WTC11 (cell line): ENCODE measurements around the gene WASF3. TPM values are rescaled to one million over a fixed set of nuclear protein-coding genes. Genes with fewer than 3 reads are reported as not detected.

ENCODE experiments used
- ATAC-seq: fragments of 200-7000 bp; cut with Tn5 transposase; 2 replicates; pipeline ENCODE4 v1.10.0; 2021; ENCODE audit warnings: mild to moderate bottlenecking, moderate library complexity
- CTCF ChIA-PET: fragments of 300-600 bp; sonication (Branson Sonifier 250); formaldehyde crosslinking; loops from one replicate; lab custom pipeline; 2021; ENCODE audit warnings: antibody characterized with exemption; lab: Charles Lee
- POLR2A ChIA-PET: fragments of 350-600 bp; sonication (Branson Sonifier 250); formaldehyde crosslinking; loops from one replicate; lab custom pipeline; 2021; ENCODE audit warnings: antibody characterized with exemption; lab: Charles Lee
- DNase-seq: peaks from one replicate; pipeline ENCODE4 v3.0.0; 2021; ENCODE audit warnings: low spot score
- H3K27ac Mint-ChIP-seq: 2 replicates; pipeline ENCODE4 v1.8.0; 2021; ENCODE audit warnings: mixed read lengths
- H3K27me3 Mint-ChIP-seq: 2 replicates; pipeline ENCODE4 v1.8.0; 2021; ENCODE audit warnings: low read depth, mild to moderate bottlenecking, moderate library complexity, mixed read lengths
- H3K36me3 Mint-ChIP-seq: 2 replicates; pipeline ENCODE4 v1.8.0; 2021; ENCODE audit warnings: mixed read lengths
- H3K4me1 Mint-ChIP-seq: 2 replicates; pipeline ENCODE4 v1.8.0; 2022; ENCODE audit warnings: mixed read lengths
- H3K4me3 Mint-ChIP-seq: 2 replicates; pipeline ENCODE4 v1.8.0; 2021; ENCODE audit warnings: mild to moderate bottlenecking, moderate library complexity, mixed read lengths
- H3K9me3 Mint-ChIP-seq: 2 replicates; pipeline ENCODE4 v1.8.0; 2021; ENCODE audit warnings: mixed read lengths
- AR ChIP-seq: fragments of 250-450 bp; sonication (Bioruptor Pico); IDR thresholded peaks from 2 replicates; pipeline ENCODE4 v1.9.0; 2021; ENCODE audit warnings: mild to moderate bottlenecking
- CREB1 ChIP-seq: sonication (generic); formaldehyde crosslinking; IDR thresholded peaks from 2 replicates; pipeline ENCODE4 v1.8.0; 2023; ENCODE audit warnings: mild to moderate bottlenecking, missing genetic modification reagents
- CREM ChIP-seq: sonication (generic); formaldehyde crosslinking; IDR thresholded peaks from 2 replicates; pipeline ENCODE4 v1.8.1; 2022; ENCODE audit warnings: mild to moderate bottlenecking, missing genetic modification reagents, moderate library complexity
- FOXJ3 ChIP-seq: sonication (generic); formaldehyde crosslinking; IDR thresholded peaks from 2 replicates; pipeline ENCODE4 v1.9.0; 2021; ENCODE audit warnings: missing genetic modification reagents, mild to moderate bottlenecking, borderline replicate concordance
- FOXK1 ChIP-seq: sonication (generic); formaldehyde crosslinking; IDR thresholded peaks from 2 replicates; pipeline ENCODE4 v1.8.0; 2022; ENCODE audit warnings: mild to moderate bottlenecking, moderate library complexity, missing genetic modification reagents
- FOXP1 ChIP-seq: sonication (generic); formaldehyde crosslinking; IDR thresholded peaks from 2 replicates; pipeline ENCODE4 v1.8.0; 2022; ENCODE audit warnings: missing genetic modification reagents, mild to moderate bottlenecking, moderate library complexity, borderline replicate concordance
- GTF2I ChIP-seq: fragments of 250-450 bp; sonication (Bioruptor Pico); conservative IDR thresholded peaks from 2 replicates; pipeline ENCODE4 v1.4.0; 2021; ENCODE audit warnings: mild to moderate bottlenecking
- IRF1 ChIP-seq: sonication (generic); formaldehyde crosslinking; IDR thresholded peaks from 2 replicates; pipeline ENCODE4 v1.8.0; 2023; ENCODE audit warnings: missing genetic modification reagents
- JAZF1 ChIP-seq: fragments of 250-450 bp; sonication (Bioruptor Pico); IDR thresholded peaks from 2 replicates; pipeline ENCODE4 v1.9.0; 2021; ENCODE audit warnings: moderate library complexity, mild to moderate bottlenecking, inconsistent platforms
- NR2C2 ChIP-seq: sonication (generic); formaldehyde crosslinking; IDR thresholded peaks from 2 replicates; pipeline ENCODE4 v1.8.0; 2022; ENCODE audit warnings: mild to moderate bottlenecking, missing genetic modification reagents
- TEAD1 ChIP-seq: sonication (generic); formaldehyde crosslinking; IDR thresholded peaks from 2 replicates; pipeline ENCODE4 v1.8.0; 2022; ENCODE audit warnings: mild to moderate bottlenecking, missing genetic modification reagents
- TP53 ChIP-seq: sonication (generic); formaldehyde crosslinking; IDR thresholded peaks from 2 replicates; pipeline ENCODE4 v1.8.1; 2023; ENCODE audit warnings: mild to moderate bottlenecking, missing genetic modification reagents
- ZNF317 ChIP-seq: sonication (generic); formaldehyde crosslinking; IDR thresholded peaks from 2 replicates; pipeline ENCODE4 v1.8.1; 2023; ENCODE audit warnings: low read depth, mild to moderate bottlenecking, moderate library complexity, missing genetic modification reagents, borderline replicate concordance
- total RNA-seq: library from RNA; stranded (reverse); gene quantifications from 3 replicates; pipeline ENCODE4 v1.2.3, GENCODE V29; 2021
- TF ChIP-seq, protein P1 (sequence below): sonication (generic); formaldehyde crosslinking; IDR thresholded peaks from 2 replicates; pipeline ENCODE4 v1.8.1; 2023; ENCODE audit warnings: mild to moderate bottlenecking, missing genetic modification reagents, borderline replicate concordance
- TF ChIP-seq, protein P2 (sequence below): sonication (generic); formaldehyde crosslinking; IDR thresholded peaks from 2 replicates; pipeline ENCODE4 v1.8.0; 2023; ENCODE audit warnings: missing genetic modification reagents, mild to moderate bottlenecking, borderline replicate concordance
- TF ChIP-seq, protein P3 (sequence below): sonication (generic); formaldehyde crosslinking; IDR thresholded peaks from 2 replicates; pipeline ENCODE4 v1.8.1; 2022; ENCODE audit warnings: mild to moderate bottlenecking, missing genetic modification reagents, moderate library complexity, borderline replicate concordance
- TF ChIP-seq, protein P4 (sequence below): sonication (generic); formaldehyde crosslinking; IDR thresholded peaks from 2 replicates; pipeline ENCODE4 v1.8.0; 2022; ENCODE audit warnings: mild to moderate bottlenecking, missing genetic modification reagents
- TF ChIP-seq, protein P5 (sequence below): sonication (generic); formaldehyde crosslinking; IDR thresholded peaks from 2 replicates; pipeline ENCODE4 v1.8.0; 2022; ENCODE audit warnings: missing genetic modification reagents

The WASF3 gene
- total RNA-seq, 1 experiment from 2014 or later, result 26.8 TPM

- TF ChIP-seq AR (CRISPR knock-in tag), result no peak
- TF ChIP-seq TP53 (CRISPR knock-in tag), result no peak
- TF ChIP-seq, protein P1, sequence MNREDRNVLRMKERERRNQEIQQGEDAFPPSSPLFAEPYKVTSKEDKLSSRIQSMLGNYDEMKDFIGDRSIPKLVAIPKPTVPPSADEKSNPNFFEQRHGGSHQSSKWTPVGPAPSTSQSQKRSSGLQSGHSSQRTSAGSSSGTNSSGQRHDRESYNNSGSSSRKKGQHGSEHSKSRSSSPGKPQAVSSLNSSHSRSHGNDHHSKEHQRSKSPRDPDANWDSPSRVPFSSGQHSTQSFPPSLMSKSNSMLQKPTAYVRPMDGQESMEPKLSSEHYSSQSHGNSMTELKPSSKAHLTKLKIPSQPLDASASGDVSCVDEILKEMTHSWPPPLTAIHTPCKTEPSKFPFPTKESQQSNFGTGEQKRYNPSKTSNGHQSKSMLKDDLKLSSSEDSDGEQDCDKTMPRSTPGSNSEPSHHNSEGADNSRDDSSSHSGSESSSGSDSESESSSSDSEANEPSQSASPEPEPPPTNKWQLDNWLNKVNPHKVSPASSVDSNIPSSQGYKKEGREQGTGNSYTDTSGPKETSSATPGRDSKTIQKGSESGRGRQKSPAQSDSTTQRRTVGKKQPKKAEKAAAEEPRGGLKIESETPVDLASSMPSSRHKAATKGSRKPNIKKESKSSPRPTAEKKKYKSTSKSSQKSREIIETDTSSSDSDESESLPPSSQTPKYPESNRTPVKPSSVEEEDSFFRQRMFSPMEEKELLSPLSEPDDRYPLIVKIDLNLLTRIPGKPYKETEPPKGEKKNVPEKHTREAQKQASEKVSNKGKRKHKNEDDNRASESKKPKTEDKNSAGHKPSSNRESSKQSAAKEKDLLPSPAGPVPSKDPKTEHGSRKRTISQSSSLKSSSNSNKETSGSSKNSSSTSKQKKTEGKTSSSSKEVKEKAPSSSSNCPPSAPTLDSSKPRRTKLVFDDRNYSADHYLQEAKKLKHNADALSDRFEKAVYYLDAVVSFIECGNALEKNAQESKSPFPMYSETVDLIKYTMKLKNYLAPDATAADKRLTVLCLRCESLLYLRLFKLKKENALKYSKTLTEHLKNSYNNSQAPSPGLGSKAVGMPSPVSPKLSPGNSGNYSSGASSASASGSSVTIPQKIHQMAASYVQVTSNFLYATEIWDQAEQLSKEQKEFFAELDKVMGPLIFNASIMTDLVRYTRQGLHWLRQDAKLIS, result no peak
- TF ChIP-seq, protein P2, sequence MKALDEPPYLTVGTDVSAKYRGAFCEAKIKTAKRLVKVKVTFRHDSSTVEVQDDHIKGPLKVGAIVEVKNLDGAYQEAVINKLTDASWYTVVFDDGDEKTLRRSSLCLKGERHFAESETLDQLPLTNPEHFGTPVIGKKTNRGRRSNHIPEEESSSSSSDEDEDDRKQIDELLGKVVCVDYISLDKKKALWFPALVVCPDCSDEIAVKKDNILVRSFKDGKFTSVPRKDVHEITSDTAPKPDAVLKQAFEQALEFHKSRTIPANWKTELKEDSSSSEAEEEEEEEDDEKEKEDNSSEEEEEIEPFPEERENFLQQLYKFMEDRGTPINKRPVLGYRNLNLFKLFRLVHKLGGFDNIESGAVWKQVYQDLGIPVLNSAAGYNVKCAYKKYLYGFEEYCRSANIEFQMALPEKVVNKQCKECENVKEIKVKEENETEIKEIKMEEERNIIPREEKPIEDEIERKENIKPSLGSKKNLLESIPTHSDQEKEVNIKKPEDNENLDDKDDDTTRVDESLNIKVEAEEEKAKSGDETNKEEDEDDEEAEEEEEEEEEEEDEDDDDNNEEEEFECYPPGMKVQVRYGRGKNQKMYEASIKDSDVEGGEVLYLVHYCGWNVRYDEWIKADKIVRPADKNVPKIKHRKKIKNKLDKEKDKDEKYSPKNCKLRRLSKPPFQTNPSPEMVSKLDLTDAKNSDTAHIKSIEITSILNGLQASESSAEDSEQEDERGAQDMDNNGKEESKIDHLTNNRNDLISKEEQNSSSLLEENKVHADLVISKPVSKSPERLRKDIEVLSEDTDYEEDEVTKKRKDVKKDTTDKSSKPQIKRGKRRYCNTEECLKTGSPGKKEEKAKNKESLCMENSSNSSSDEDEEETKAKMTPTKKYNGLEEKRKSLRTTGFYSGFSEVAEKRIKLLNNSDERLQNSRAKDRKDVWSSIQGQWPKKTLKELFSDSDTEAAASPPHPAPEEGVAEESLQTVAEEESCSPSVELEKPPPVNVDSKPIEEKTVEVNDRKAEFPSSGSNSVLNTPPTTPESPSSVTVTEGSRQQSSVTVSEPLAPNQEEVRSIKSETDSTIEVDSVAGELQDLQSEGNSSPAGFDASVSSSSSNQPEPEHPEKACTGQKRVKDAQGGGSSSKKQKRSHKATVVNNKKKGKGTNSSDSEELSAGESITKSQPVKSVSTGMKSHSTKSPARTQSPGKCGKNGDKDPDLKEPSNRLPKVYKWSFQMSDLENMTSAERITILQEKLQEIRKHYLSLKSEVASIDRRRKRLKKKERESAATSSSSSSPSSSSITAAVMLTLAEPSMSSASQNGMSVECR (CRISPR knock-in tag), result no peak
- no peak for TF ChIP-seq FOXJ3
Measured at GRCh38 chr13:26548205-26548765, 9.2 kb upstream of the WASF3 start (continued).

- H3K36me3 Mint-ChIP-seq, result 0 out of 2 replicates have a peak, but pooled peaks cover 2% of the 10 kb centered on the region
- ATAC-seq (no peak), DNase-seq (no peak)
- ChIA-PET POLR2A (no interaction called here), CTCF (no interaction called here)
- H3K27ac Mint-ChIP-seq, result no peak overlapping the region
- H3K4me3 Mint-ChIP-seq, result no peak overlapping the region
- H3K4me1 Mint-ChIP-seq, result no peaks in the 10 kb centered on the region
- 0 out of 2 replicates have a peak, but pooled peaks cover 3% of the 10 kb centered on the region for H3K27me3 Mint-ChIP-seq
- peaks cover 3% of the 10 kb centered on the region for H3K9me3 Mint-ChIP-seq
- TF ChIP-seq, protein P3, sequence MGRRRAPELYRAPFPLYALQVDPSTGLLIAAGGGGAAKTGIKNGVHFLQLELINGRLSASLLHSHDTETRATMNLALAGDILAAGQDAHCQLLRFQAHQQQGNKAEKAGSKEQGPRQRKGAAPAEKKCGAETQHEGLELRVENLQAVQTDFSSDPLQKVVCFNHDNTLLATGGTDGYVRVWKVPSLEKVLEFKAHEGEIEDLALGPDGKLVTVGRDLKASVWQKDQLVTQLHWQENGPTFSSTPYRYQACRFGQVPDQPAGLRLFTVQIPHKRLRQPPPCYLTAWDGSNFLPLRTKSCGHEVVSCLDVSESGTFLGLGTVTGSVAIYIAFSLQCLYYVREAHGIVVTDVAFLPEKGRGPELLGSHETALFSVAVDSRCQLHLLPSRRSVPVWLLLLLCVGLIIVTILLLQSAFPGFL, result no peak
- TF ChIP-seq GTF2I (CRISPR knock-in tag), result no peak
- TF ChIP-seq CREB1, result no peak
- TF ChIP-seq TEAD1 (CRISPR knock-in tag), result no peak
- TF ChIP-seq, protein P4, sequence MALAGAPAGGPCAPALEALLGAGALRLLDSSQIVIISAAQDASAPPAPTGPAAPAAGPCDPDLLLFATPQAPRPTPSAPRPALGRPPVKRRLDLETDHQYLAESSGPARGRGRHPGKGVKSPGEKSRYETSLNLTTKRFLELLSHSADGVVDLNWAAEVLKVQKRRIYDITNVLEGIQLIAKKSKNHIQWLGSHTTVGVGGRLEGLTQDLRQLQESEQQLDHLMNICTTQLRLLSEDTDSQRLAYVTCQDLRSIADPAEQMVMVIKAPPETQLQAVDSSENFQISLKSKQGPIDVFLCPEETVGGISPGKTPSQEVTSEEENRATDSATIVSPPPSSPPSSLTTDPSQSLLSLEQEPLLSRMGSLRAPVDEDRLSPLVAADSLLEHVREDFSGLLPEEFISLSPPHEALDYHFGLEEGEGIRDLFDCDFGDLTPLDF, result no peak
- no peak for TF ChIP-seq NR2C2 (CRISPR knock-in tag)
- TF ChIP-seq FOXK1 (CRISPR knock-in tag), result no peak
- no peak for TF ChIP-seq JAZF1
- no peak for TF ChIP-seq CREM (CRISPR knock-in tag)
- TF ChIP-seq ZNF317 (CRISPR knock-in tag), result no peak
- TF ChIP-seq FOXP1, result no peak
- TF ChIP-seq, protein P5, sequence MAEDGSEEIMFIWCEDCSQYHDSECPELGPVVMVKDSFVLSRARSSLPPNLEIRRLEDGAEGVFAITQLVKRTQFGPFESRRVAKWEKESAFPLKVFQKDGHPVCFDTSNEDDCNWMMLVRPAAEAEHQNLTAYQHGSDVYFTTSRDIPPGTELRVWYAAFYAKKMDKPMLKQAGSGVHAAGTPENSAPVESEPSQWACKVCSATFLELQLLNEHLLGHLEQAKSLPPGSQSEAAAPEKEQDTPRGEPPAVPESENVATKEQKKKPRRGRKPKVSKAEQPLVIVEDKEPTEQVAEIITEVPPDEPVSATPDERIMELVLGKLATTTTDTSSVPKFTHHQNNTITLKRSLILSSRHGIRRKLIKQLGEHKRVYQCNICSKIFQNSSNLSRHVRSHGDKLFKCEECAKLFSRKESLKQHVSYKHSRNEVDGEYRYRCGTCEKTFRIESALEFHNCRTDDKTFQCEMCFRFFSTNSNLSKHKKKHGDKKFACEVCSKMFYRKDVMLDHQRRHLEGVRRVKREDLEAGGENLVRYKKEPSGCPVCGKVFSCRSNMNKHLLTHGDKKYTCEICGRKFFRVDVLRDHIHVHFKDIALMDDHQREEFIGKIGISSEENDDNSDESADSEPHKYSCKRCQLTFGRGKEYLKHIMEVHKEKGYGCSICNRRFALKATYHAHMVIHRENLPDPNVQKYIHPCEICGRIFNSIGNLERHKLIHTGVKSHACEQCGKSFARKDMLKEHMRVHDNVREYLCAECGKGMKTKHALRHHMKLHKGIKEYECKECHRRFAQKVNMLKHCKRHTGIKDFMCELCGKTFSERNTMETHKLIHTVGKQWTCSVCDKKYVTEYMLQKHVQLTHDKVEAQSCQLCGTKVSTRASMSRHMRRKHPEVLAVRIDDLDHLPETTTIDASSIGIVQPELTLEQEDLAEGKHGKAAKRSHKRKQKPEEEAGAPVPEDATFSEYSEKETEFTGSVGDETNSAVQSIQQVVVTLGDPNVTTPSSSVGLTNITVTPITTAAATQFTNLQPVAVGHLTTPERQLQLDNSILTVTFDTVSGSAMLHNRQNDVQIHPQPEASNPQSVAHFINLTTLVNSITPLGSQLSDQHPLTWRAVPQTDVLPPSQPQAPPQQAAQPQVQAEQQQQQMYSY (CRISPR knock-in tag), result no peak
- TF ChIP-seq IRF1 (CRISPR knock-in tag), result no peak
Measured at GRCh38 chr13:26549713-26550112, 7.8 kb upstream of the WASF3 start.
